WTC11 (cell line): ENCODE results near the gene LOC128125822.

ENCODE experiments used
- ATAC-seq: fragments of 200-7000 bp; cut with Tn5 transposase; 2 replicates; pipeline ENCODE4 v1.10.0; 2021; ENCODE audit warnings: mild to moderate bottlenecking, moderate library complexity
- CTCF ChIA-PET: fragments of 300-600 bp; sonication (Branson Sonifier 250); formaldehyde crosslinking; loops from one replicate; lab custom pipeline; 2021; ENCODE audit warnings: antibody characterized with exemption; lab: Charles Lee
- POLR2A ChIA-PET: fragments of 350-600 bp; sonication (Branson Sonifier 250); formaldehyde crosslinking; loops from one replicate; lab custom pipeline; 2021; ENCODE audit warnings: antibody characterized with exemption; lab: Charles Lee
- DNase-seq: peaks from one replicate; pipeline ENCODE4 v3.0.0; 2021; ENCODE audit warnings: low spot score
- H3K27ac Mint-ChIP-seq: 2 replicates; pipeline ENCODE4 v1.8.0; 2021; ENCODE audit warnings: mixed read lengths
- H3K27me3 Mint-ChIP-seq: 2 replicates; pipeline ENCODE4 v1.8.0; 2021; ENCODE audit warnings: low read depth, mild to moderate bottlenecking, moderate library complexity, mixed read lengths
- H3K36me3 Mint-ChIP-seq: 2 replicates; pipeline ENCODE4 v1.8.0; 2021; ENCODE audit warnings: mixed read lengths
- H3K4me1 Mint-ChIP-seq: 2 replicates; pipeline ENCODE4 v1.8.0; 2022; ENCODE audit warnings: mixed read lengths
- H3K4me3 Mint-ChIP-seq: 2 replicates; pipeline ENCODE4 v1.8.0; 2021; ENCODE audit warnings: mild to moderate bottlenecking, moderate library complexity, mixed read lengths
- H3K9me3 Mint-ChIP-seq: 2 replicates; pipeline ENCODE4 v1.8.0; 2021; ENCODE audit warnings: mixed read lengths
- ATF3 ChIP-seq: sonication (generic); formaldehyde crosslinking; conservative IDR thresholded peaks from 2 replicates; pipeline ENCODE4 v1.8.1; 2022; ENCODE audit warnings: mild to moderate bottlenecking, missing genetic modification reagents
- CBFB ChIP-seq: sonication (generic); formaldehyde crosslinking; IDR thresholded peaks from 2 replicates; pipeline ENCODE4 v1.8.1; 2022; ENCODE audit warnings: mild to moderate bottlenecking, low read depth, missing genetic modification reagents
- CDX4 ChIP-seq: fragments of 250-450 bp; sonication (Bioruptor Pico); IDR thresholded peaks from 2 replicates; pipeline ENCODE4 v1.9.0; 2021; ENCODE audit warnings: moderate library complexity, mild to moderate bottlenecking, inconsistent platforms, borderline replicate concordance
- CREM ChIP-seq: sonication (generic); formaldehyde crosslinking; IDR thresholded peaks from 2 replicates; pipeline ENCODE4 v1.8.1; 2022; ENCODE audit warnings: mild to moderate bottlenecking, missing genetic modification reagents, moderate library complexity
- CTCF ChIP-seq: fragments of 200-600 bp; IDR thresholded peaks from 2 replicates; pipeline ENCODE4 v1.8.0; 2022; ENCODE audit warnings: antibody characterized with exemption
- FOXP1 ChIP-seq: sonication (generic); formaldehyde crosslinking; IDR thresholded peaks from 2 replicates; pipeline ENCODE4 v1.8.0; 2022; ENCODE audit warnings: missing genetic modification reagents, mild to moderate bottlenecking, moderate library complexity, borderline replicate concordance
- GRHL2 ChIP-seq: fragments of 250-450 bp; sonication (Bioruptor Pico); IDR thresholded peaks from 2 replicates; pipeline ENCODE4 v1.8.0; 2022; ENCODE audit warnings: mild to moderate bottlenecking, moderate library complexity; ENCODE audit not compliant: insufficient replicate concordance, severe bottlenecking
- GTF2I ChIP-seq: fragments of 250-450 bp; sonication (Bioruptor Pico); conservative IDR thresholded peaks from 2 replicates; pipeline ENCODE4 v1.4.0; 2021; ENCODE audit warnings: mild to moderate bottlenecking
- HMGXB4 ChIP-seq: sonication (generic); formaldehyde crosslinking; IDR thresholded peaks from 2 replicates; pipeline ENCODE4 v1.8.1; 2023; ENCODE audit warnings: mild to moderate bottlenecking, moderate library complexity, missing genetic modification reagents
- JUN ChIP-seq: sonication (generic); formaldehyde crosslinking; IDR thresholded peaks from 2 replicates; pipeline ENCODE4 v1.8.0; 2023; ENCODE audit warnings: mild to moderate bottlenecking, missing genetic modification reagents
- NFATC4 ChIP-seq: fragments of 250-450 bp; sonication (Bioruptor Pico); IDR thresholded peaks from 2 replicates; pipeline ENCODE4 v1.9.0; 2021; ENCODE audit warnings: mild to moderate bottlenecking
- NR2C2 ChIP-seq: sonication (generic); formaldehyde crosslinking; IDR thresholded peaks from 2 replicates; pipeline ENCODE4 v1.8.0; 2022; ENCODE audit warnings: mild to moderate bottlenecking, missing genetic modification reagents
- RORB ChIP-seq: fragments of 250-450 bp; sonication (Bioruptor Pico); IDR thresholded peaks from 2 replicates; pipeline ENCODE4 v1.9.0; 2021; ENCODE audit warnings: mild to moderate bottlenecking
- SMAD4 ChIP-seq: sonication (generic); formaldehyde crosslinking; IDR thresholded peaks from 2 replicates; pipeline ENCODE4 v1.8.0; 2022; ENCODE audit warnings: mild to moderate bottlenecking, missing genetic modification reagents
- SOX15 ChIP-seq: fragments of 250-450 bp; sonication (Bioruptor Pico); IDR thresholded peaks from 2 replicates; pipeline ENCODE4 v1.9.0; 2021; ENCODE audit warnings: mild to moderate bottlenecking
- USF1 ChIP-seq: sonication (generic); formaldehyde crosslinking; IDR thresholded peaks from 2 replicates; pipeline ENCODE4 v1.8.0; 2022; ENCODE audit warnings: mild to moderate bottlenecking, missing genetic modification reagents
- ZBTB43 ChIP-seq: sonication (generic); formaldehyde crosslinking; IDR thresholded peaks from 2 replicates; pipeline ENCODE4 v1.8.1; 2023; ENCODE audit warnings: mild to moderate bottlenecking, missing genetic modification reagents
- ZMAT4 ChIP-seq: fragments of 250-450 bp; sonication (Bioruptor Pico); IDR thresholded peaks from 2 replicates; pipeline ENCODE4 v1.9.0; 2021; ENCODE audit warnings: mild to moderate bottlenecking
- ZNF263 ChIP-seq: sonication (generic); formaldehyde crosslinking; IDR thresholded peaks from 2 replicates; pipeline ENCODE4 v1.8.1; 2022; ENCODE audit warnings: low read depth, mild to moderate bottlenecking, moderate library complexity, missing genetic modification reagents
- ZNF281 ChIP-seq: sonication (generic); formaldehyde crosslinking; IDR thresholded peaks from 2 replicates; pipeline ENCODE4 v1.8.0; 2023; ENCODE audit warnings: mild to moderate bottlenecking, missing genetic modification reagents
- ZNF671 ChIP-seq: fragments of 250-450 bp; sonication (Bioruptor Pico); IDR thresholded peaks from 2 replicates; pipeline ENCODE4 v1.8.0; 2021; ENCODE audit warnings: mild to moderate bottlenecking
- ZSCAN18 ChIP-seq: fragments of 250-450 bp; sonication (Bioruptor Pico); IDR thresholded peaks from 2 replicates; pipeline ENCODE4 v2.1.2; 2022; ENCODE audit warnings: mild to moderate bottlenecking, moderate library complexity

Gene LOC128125822

GRCh38 chr6:63538550-63538949 is 33.7 kb upstream of the LOC128125822 start:
- H3K4me3 Mint-ChIP-seq, result no peak overlapping the region
- H3K9me3 Mint-ChIP-seq, result peaks cover 9% of the 10 kb centered on the region; the same call in 1 of the 2 replicates
- H3K27ac Mint-ChIP-seq, result no peak overlapping the region
- ATAC-seq (no peak), DNase-seq (no peak)
- no peak for TF ChIP-seq ATF3 (CRISPR knock-in tag)
- TF ChIP-seq CBFB (CRISPR knock-in tag), result no peak
- TF ChIP-seq JUN, result no peak
- TF ChIP-seq ZNF671 (CRISPR knock-in tag), result no peak
- no peak for TF ChIP-seq GTF2I (CRISPR knock-in tag)
- TF ChIP-seq ZSCAN18 (CRISPR knock-in tag), result no peak
- TF ChIP-seq ZNF281, result no peak
- TF ChIP-seq CREM (CRISPR knock-in tag), result no peak
- TF ChIP-seq SMAD4 (CRISPR knock-in tag), result no peak
- no peak for TF ChIP-seq FOXP1 (CRISPR knock-in tag)
- H3K36me3 Mint-ChIP-seq, result no peaks in the 10 kb centered on the region; the same call in 1 of the 2 replicates
- no peaks in the 10 kb centered on the region for H3K4me1 Mint-ChIP-seq
- peaks cover 93% of the 10 kb centered on the region for H3K27me3 Mint-ChIP-seq
- CTCF ChIA-PET, result no interaction called here
- POLR2A ChIA-PET, result no interaction called here

- peaks cover 15% of the 10 kb centered on the region for H3K9me3 Mint-ChIP-seq
- POLR2A ChIA-PET, result no interaction called here
Measured at GRCh38 chr6:63543001-63543400, 29.3 kb upstream of the LOC128125822 start.

More at GRCh38 chr6:63543001-63543400, 29.3 kb upstream of the LOC128125822 start:
- ATAC-seq (no peak), DNase-seq (no peak)
- Mint-ChIP-seq H3K27ac (no peak overlapping the region), H3K4me1 (no peaks in the 10 kb centered on the region), H3K36me3 (peaks cover 2% of the 10 kb centered on the region; the same call in 1 of the 2 replicates), H3K27me3 (peaks cover 84% of the 10 kb centered on the region), H3K4me3 (no peak overlapping the region)
- CTCF ChIA-PET, result no interaction called here
- TF ChIP-seq ZMAT4 (CRISPR knock-in tag) (no peak), NFATC4 (CRISPR knock-in tag) (no peak), ZSCAN18 (CRISPR knock-in tag) (no peak), CDX4 (CRISPR knock-in tag) (no peak), HMGXB4 (CRISPR knock-in tag) (no peak), NR2C2 (CRISPR knock-in tag) (no peak), ZNF263 (CRISPR knock-in tag) (no peak), ZBTB43 (no peak), USF1 (no peak), RORB (CRISPR knock-in tag) (no peak), CTCF (no peak), SOX15 (CRISPR knock-in tag) (no peak), GRHL2 (CRISPR knock-in tag) (no peak)
